ENCODE measurements around the gene INTU. TPM values are rescaled to one million over a fixed set of nuclear protein-coding genes. Genes with fewer than 3 reads are reported as not detected.

Gene INTU
- total RNA-seq, 2 experiments from 2014 or later: 0.16 to 0.29 TPM

DNA sequence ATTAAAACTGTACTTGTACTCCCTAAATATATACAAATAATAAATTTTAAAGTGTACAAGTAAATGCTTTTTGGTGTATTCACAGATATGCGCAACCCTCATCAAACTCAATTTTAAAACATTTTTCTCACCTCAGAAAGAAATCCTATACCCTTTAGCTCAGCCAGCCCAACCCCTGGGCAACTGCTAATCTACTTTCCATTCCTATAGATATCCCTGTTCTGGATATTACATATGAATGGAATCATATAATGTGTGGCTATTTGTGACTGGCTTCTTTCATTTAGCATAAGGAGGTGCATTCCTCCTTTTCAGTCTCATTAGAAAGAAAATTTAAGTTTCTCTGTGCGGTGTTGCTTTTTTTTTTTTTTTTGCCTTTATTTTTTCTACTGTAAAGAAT, 39.4 kb downstream of the INTU start:
- POLR2A ChIA-PET: no interaction called here
- no peak overlapping the region for H3K27ac Mint-ChIP-seq
- intact Hi-C loops (cut with micrococcal nuclease): no loop called here

DNA sequence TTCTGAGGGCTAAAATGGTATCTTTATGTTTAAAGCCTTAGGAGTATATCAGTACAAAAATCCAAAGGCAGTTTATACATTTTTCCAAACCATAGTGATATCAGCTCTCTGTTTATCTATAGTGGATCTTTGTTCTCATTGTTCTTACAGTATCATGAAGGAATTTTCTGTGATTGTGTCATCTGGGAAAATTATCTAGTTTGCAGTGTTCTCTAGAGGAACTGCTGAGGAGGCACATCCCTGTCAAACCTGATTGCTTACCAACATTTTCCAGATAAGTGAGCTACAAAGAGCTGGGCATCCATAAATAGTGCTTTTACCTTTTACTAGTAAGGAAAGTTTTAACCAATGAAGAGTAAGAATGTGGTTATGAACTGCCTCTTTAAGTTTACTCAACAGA, 52.5 kb downstream of the INTU start:
- H3K9me3 Mint-ChIP-seq: peaks cover 3% of the 10 kb centered on the region
- no peaks in the 10 kb centered on the region for H3K27me3 Mint-ChIP-seq
- no peak for DNase-seq
- no peak overlapping the region for H3K27ac Mint-ChIP-seq
- POLR2A ChIA-PET: no interaction called here
- no peak overlapping the region for H3K4me3 Mint-ChIP-seq
- intact Hi-C loops (cut with micrococcal nuclease): no loop called here
- TF ChIP-seq, protein P1, sequence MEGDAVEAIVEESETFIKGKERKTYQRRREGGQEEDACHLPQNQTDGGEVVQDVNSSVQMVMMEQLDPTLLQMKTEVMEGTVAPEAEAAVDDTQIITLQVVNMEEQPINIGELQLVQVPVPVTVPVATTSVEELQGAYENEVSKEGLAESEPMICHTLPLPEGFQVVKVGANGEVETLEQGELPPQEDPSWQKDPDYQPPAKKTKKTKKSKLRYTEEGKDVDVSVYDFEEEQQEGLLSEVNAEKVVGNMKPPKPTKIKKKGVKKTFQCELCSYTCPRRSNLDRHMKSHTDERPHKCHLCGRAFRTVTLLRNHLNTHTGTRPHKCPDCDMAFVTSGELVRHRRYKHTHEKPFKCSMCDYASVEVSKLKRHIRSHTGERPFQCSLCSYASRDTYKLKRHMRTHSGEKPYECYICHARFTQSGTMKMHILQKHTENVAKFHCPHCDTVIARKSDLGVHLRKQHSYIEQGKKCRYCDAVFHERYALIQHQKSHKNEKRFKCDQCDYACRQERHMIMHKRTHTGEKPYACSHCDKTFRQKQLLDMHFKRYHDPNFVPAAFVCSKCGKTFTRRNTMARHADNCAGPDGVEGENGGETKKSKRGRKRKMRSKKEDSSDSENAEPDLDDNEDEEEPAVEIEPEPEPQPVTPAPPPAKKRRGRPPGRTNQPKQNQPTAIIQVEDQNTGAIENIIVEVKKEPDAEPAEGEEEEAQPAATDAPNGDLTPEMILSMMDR (IDR thresholded peaks at IDR 0.05): no peak
- H3K4me1 Mint-ChIP-seq (ENCODE audit: low read depth): no peaks in the 10 kb centered on the region
- CTCF ChIA-PET: no interaction called here
- H3K36me3 Mint-ChIP-seq (ENCODE audit: low read depth): no peaks in the 10 kb centered on the region
- no peak for ATAC-seq

More for the DNA sequence above, 39.4 kb downstream of the INTU start:
- Mint-ChIP-seq H3K36me3 (ENCODE audit: low read depth) (no peaks in the 10 kb centered on the region), H3K4me1 (ENCODE audit: low read depth) (no peaks in the 10 kb centered on the region), H3K9me3 (no peaks in the 10 kb centered on the region), H3K27me3 (no peaks in the 10 kb centered on the region), H3K4me3 (no peak overlapping the region)
- no peak for ATAC-seq
- TF ChIP-seq, protein P1 (IDR thresholded peaks at IDR 0.05): no peak
- CTCF ChIA-PET: no interaction called here
- no peak for DNase-seq

DNA sequence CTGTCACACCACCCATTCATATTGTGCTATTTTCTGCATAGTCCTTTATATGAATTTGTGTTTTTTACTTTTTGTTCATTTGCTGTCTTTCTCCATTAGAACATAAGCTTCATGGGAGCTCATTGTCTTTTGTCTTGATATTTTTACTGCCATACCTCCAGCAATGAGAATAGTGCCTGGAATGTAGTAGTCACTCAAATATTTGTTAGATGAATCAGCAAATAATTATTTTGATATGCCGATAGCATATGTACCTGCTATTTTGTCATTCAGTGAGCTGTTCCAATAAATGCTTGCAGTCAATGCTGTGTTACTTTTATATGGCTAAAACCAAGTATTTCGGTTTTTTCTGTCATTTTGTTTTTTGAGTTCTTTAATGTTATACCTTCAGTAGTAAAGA, 53.9 kb downstream of the INTU start:
- peaks cover 3% of the 10 kb centered on the region for H3K9me3 Mint-ChIP-seq
- H3K27me3 Mint-ChIP-seq: no peaks in the 10 kb centered on the region
- DNase-seq: no peak
- TF ChIP-seq, protein P1 (IDR thresholded peaks at IDR 0.05): no peak
- H3K4me3 Mint-ChIP-seq: no peak overlapping the region
- intact Hi-C loops (cut with micrococcal nuclease): no loop called here
- no peak overlapping the region for H3K27ac Mint-ChIP-seq
- no peaks in the 10 kb centered on the region for H3K36me3 Mint-ChIP-seq (ENCODE audit: low read depth)
- ATAC-seq: no peak
- ChIA-PET POLR2A (interaction anchor here (0.5 kb wide), 1 partner anchor 115 kb away, joined by 3 read pairs; no protein-coding TSS in a partner anchor), CTCF (no interaction called here)
- H3K4me1 Mint-ChIP-seq (ENCODE audit: low read depth): no peaks in the 10 kb centered on the region

DNA sequence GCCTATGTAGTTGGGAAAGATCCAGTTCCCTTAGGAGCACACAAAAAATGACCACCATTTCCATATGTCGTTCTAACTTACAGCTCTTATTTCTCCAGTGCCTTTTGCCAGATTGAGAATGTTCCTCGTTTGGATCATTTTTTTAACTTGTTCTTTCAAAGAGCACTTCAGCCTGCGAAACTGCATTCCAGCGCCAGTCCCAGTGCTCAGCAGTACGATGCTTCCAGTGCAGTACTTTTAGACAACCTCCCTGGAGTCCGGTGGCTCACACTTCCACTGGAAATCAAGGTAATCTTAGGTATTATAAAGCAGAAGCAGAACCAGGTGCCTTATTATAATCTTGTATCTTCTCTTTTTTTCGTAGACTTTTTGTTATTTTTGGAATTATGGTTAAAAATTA, 54.8 kb downstream of the INTU start:
- ChIA-PET POLR2A (no interaction called here), CTCF (no interaction called here)
- no peaks in the 10 kb centered on the region for H3K4me1 Mint-ChIP-seq (ENCODE audit: low read depth)
- intact Hi-C loops (cut with micrococcal nuclease): no loop called here
- no peak for DNase-seq
- H3K36me3 Mint-ChIP-seq (ENCODE audit: low read depth): no peaks in the 10 kb centered on the region
- TF ChIP-seq, protein P1 (IDR thresholded peaks at IDR 0.05): no peak
- ATAC-seq: no peak
- no peak overlapping the region for H3K4me3 Mint-ChIP-seq
- H3K27me3 Mint-ChIP-seq: peaks cover 2% of the 10 kb centered on the region
- no peak overlapping the region for H3K27ac Mint-ChIP-seq
- no peaks in the 10 kb centered on the region for H3K9me3 Mint-ChIP-seq

DNA sequence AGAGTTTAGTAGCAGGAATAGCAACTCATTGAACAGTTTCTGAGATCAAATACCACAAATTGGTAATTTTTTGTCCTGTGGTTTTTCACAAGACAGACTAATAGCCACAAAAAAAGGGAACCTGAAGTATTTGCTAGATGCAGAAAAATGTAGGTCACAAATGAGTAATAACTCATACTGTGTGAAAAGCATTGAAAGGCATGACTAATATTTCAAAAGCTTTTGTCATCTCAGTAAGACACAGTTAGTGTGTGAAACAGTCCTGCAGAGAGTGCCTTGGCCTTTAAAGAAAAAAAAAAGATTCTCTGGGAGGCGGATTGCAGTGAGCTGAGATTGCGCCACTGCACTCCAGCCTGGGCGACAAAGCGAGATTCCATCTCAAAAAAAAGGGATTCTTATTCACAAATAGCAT, 66.0 kb downstream of the INTU start:
- H3K36me3 Mint-ChIP-seq (ENCODE audit: low read depth): no peaks in the 10 kb centered on the region
- no peak overlapping the region for H3K27ac Mint-ChIP-seq
- POLR2A ChIA-PET: no interaction called here
- H3K27me3 Mint-ChIP-seq: peaks cover 1% of the 10 kb centered on the region
- no peaks in the 10 kb centered on the region for H3K4me1 Mint-ChIP-seq (ENCODE audit: low read depth)
- CTCF ChIA-PET: no interaction called here
- H3K4me3 Mint-ChIP-seq: no peak overlapping the region
- TF ChIP-seq, protein P1 (IDR thresholded peaks at IDR 0.05): no peak
- no peak for DNase-seq
- peaks cover 6% of the 10 kb centered on the region for H3K9me3 Mint-ChIP-seq
- ATAC-seq: no peak
- intact Hi-C loops (cut with micrococcal nuclease): no loop called here
